Right lobe of liver (tissue), 6 donors: ENCODE measurements around the gene PCYOX1L. TPM values are rescaled to one million over a fixed set of nuclear protein-coding genes. Genes with fewer than 3 reads are reported as not detected.

Source experiments
- ATAC-seq, 4 donors: fragments of 200-7000 bp; cut with Tn5 transposase; one replicate each; pipeline ENCODE4 v1.9.1; 2020; ENCODE audit warnings: mild to moderate bottlenecking in 4 of 4, moderate library complexity in 4 of 4
- DNase-seq, 3 donors: peaks; one replicate each; pipeline ENCODE4 v3.0.0-alpha.2; 2020
- H3K27ac ChIP-seq, 3 donors: fragments of 200-600 bp; one replicate each; pipeline ENCODE4 v1.8.0; 2022
- H3K27me3 ChIP-seq, 2 donors: fragments of 200-600 bp; one replicate each; pipeline ENCODE4 v1.8.0; 2022
- H3K36me3 ChIP-seq, 4 donors: fragments of 200-600 bp; sonication (generic) in 1 of 4; one replicate each; pipeline versions ENCODE4 v1.5.1 to v1.8.0; 2017 to 2022; ENCODE audit warnings: control low read depth in 1 of 4
- H3K4me1 ChIP-seq, 4 donors: fragments of 200-600 bp; sonication (generic) in 1 of 4; one replicate each; pipeline versions ENCODE4 v1.5.1 to v1.8.0; 2017 to 2022; ENCODE audit warnings: control low read depth in 1 of 4
- H3K4me3 ChIP-seq, 3 donors: fragments of 200-600 bp; one replicate each; pipeline ENCODE4 v1.8.0; 2022
- H3K9me3 ChIP-seq, 4 donors: fragments of 200-600 bp; sonication (generic) in 1 of 4; one replicate each; pipeline versions ENCODE4 v1.5.1 to v1.8.0; 2017 to 2022; ENCODE audit warnings: control low read depth in 1 of 4
- CTCF ChIP-seq, 4 donors: fragments of 200-600 bp in 3 of 4; fragments of 450-650 bp in 1 of 4; IDR thresholded peaks; one replicate each; pipeline versions ENCODE4 v1.5.1 to v1.8.0; 2016 to 2022; ENCODE audit warnings: antibody characterized with exemption in 4 of 4, mild to moderate bottlenecking in 2 of 4
- POLR2A ChIP-seq: fragments of 450-650 bp; IDR thresholded peaks from one replicate; pipeline ENCODE4 v1.6.1; 2017; ENCODE audit warnings: antibody characterized with exemption, mild to moderate bottlenecking
- WGBS: methylation state at CpG from one replicate; pipeline ENCODE4 v1.1.6; 2018; ENCODE audit warnings: low coverage, low lambda C conversion rate; ENCODE audit not compliant: insufficient coverage; ENCODE audit errors: missing lambda C conversion rate; 5-methylcytosine and 5-hydroxymethylcytosine counted together
- intact Hi-C, 2 donors: fragments of 100-400 bp; cut with DNase I; formaldehyde crosslinking; loops; one replicate each; pipeline versions ENCODE4 v1.11.2 to v1.14.1; 2022
- total RNA-seq, 6 experiments: library from RNA; depleted of rRNA in 2 of 6; stranded (reverse); fragments of >200 nt in 2 of 6; fragmentation: NEBNext Ultra II Directional in 3 of 6; extraction: Animal tissue kit (Norgen Biotek cat#: 25700) in 3 of 6; gene quantifications; one replicate each; pipeline versions ENCODE4 v1.1.0 to v1.2.4, GENCODE V29; 2016 to 2023
- donor health status: DM: no; HTN: yes; CAD: no.
- donor health status: DM: no; HTN: no; CAD: no.
- donor health status: DM: no; HTN: no; CAD: no.
- donor health status: DM: no; HTN: yes; CAD: no.
- donor health status: DM: no; HTN: yes; CAD: no.

The PCYOX1L gene
- total RNA-seq, 6 experiments from 2014 or later: 0.29 to 1.2 (median 0.62) TPM

GRCh38 chr5:149372932-149373331 lies 15.1 kb downstream of the PCYOX1L start:
- no peak overlapping the region for H3K4me3 ChIP-seq
- H3K27ac ChIP-seq: no peak overlapping the region
- H3K27me3 ChIP-seq: no peaks in the 10 kb centered on the region
- DNase-seq (no peak), ATAC-seq (no peak)
- intact Hi-C loops: loop anchor here (5.0 kb wide), 1 partner anchor 56 kb away; no protein-coding TSS in a partner anchor
- H3K36me3 ChIP-seq: no peaks in the 10 kb centered on the region
- no peaks in the 10 kb centered on the region for H3K9me3 ChIP-seq
- no peaks in the 10 kb centered on the region for H3K4me1 ChIP-seq
- WGBS: 100% methylated on average over 1 of the region's 3 CpGs
- TF ChIP-seq POLR2A (no peak), CTCF (IDR thresholded peaks at IDR 0.05) (no peak)

- DNase-seq (peak in 1 of 3 donors; percentile 33), ATAC-seq (no peak)
- H3K4me3 ChIP-seq: no peak overlapping the region
- no peak overlapping the region for H3K27ac ChIP-seq
- H3K36me3 ChIP-seq: no peaks in the 10 kb centered on the region
- TF ChIP-seq CTCF (IDR thresholded peaks at IDR 0.05) (no peak), POLR2A (no peak)
- 82% methylated on average over 5 of the region's 20 CpGs for WGBS
- H3K4me1 ChIP-seq: no peaks in the 10 kb centered on the region
- H3K27me3 ChIP-seq: no peaks in the 10 kb centered on the region
- no peaks in the 10 kb centered on the region for H3K9me3 ChIP-seq
- intact Hi-C loops: loop anchor here (5.0 kb wide), 1 partner anchor 57 kb away; no protein-coding TSS in a partner anchor
Measured at GRCh38 chr5:149374303-149374702, 16.5 kb downstream of the PCYOX1L start.

- WGBS: 52% methylated on average over 2 of the region's 3 CpGs
- H3K4me1 ChIP-seq: no peaks in the 10 kb centered on the region
- no peak for TF ChIP-seq POLR2A
- peak in 1 of 3 donors; percentile 19 for DNase-seq
- no peaks in the 10 kb centered on the region for H3K9me3 ChIP-seq
- no peak overlapping the region for H3K4me3 ChIP-seq
- H3K27ac ChIP-seq: no peak overlapping the region
- H3K36me3 ChIP-seq: no peaks in the 10 kb centered on the region
- intact Hi-C loops: loop anchor here (5.0 kb wide), 1 partner anchor 58 kb away; no protein-coding TSS in a partner anchor
- no peak for ATAC-seq
- H3K27me3 ChIP-seq: no peaks in the 10 kb centered on the region
Measured at GRCh38 chr5:149374801-149375200, 17.0 kb downstream of the PCYOX1L start.

GRCh38 chr5:149375434-149375833 lies 17.6 kb downstream of the PCYOX1L start:
- intact Hi-C loops: no loop called here
- H3K4me3 ChIP-seq: no peak overlapping the region
- TF ChIP-seq POLR2A (no peak), CTCF (IDR thresholded peaks at IDR 0.05) (no peak)
- no peaks in the 10 kb centered on the region for H3K4me1 ChIP-seq
- no peaks in the 10 kb centered on the region for H3K9me3 ChIP-seq
- DNase-seq: no peak
- WGBS: 78% methylated on average over 6 of the region's 6 CpGs
- no peaks in the 10 kb centered on the region for H3K27me3 ChIP-seq
- no peaks in the 10 kb centered on the region for H3K36me3 ChIP-seq
- H3K27ac ChIP-seq: no peak overlapping the region
- no peak for ATAC-seq

GRCh38 chr5:149376104-149376503 lies 18.3 kb downstream of the PCYOX1L start:
- Histone ChIP-seq H3K27ac (no peak overlapping the region), H3K36me3 (no peaks in the 10 kb centered on the region), H3K9me3 (no peaks in the 10 kb centered on the region), H3K4me1 (no peaks in the 10 kb centered on the region), H3K27me3 (no peaks in the 10 kb centered on the region), H3K4me3 (no peak overlapping the region)
- ATAC-seq (no peak), DNase-seq (no peak)
- no CpG with 5 or more reads among the region's 12 CpGs for WGBS
- intact Hi-C loops: no loop called here
- TF ChIP-seq POLR2A (no peak), CTCF (IDR thresholded peaks at IDR 0.05) (no peak)
